Stimulated activated CD4-positive, alpha-beta T cell treated with anti-CD3 and anti-CD28 coated beads, Interleukin-2, amount 100 ng/mL, for 48 hours (primary cell): ENCODE data around the gene DISP2.

Experiments used
- DNase-seq, 2 donors: peaks; one replicate each; pipeline ENCODE4 v3.0.0-alpha.2; 2020

DISP2 gene

GRCh38 chr15:40428185-40428584, 70.2 kb downstream of the DISP2 start:
- no peak for DNase-seq
